NCI-H1105 (cell line): ENCODE measurements around the gene CD101.

Source experiments
- DNase-seq: peaks from one replicate; lab custom pipeline; 2025; lab: John Stamatoyannopoulos, UW

Gene CD101

GRCh38 chr1:117058810-117059209, 57.2 kb downstream of the CD101 start:
- DNase-seq = no peak

GRCh38 chr1:117059334-117059677, 57.7 kb downstream of the CD101 start:
- peak; percentile 61 for DNase-seq

- peak; percentile 99 for DNase-seq
These were observed 58.3 kb downstream of the CD101 start, which contains the start of gene TTF2 for GRCh38 chr1:117059678-117060440. Gene TTF2 (plus strand): TSS chr1:117060326. CDS start chr1:117060347, 21 bp downstream.

- peak; percentile 7 for DNase-seq
These were observed 59.1 kb downstream of the CD101 start for GRCh38 chr1:117060441-117061317.

GRCh38 chr1:117061986-117062415, 60.4 kb downstream of the CD101 start:
- DNase-seq = no peak

GRCh38 chr1:117066367-117066766, 64.8 kb downstream of the CD101 start:
- no peak for DNase-seq

- DNase-seq = peak; percentile 9
These were observed 66.2 kb downstream of the CD101 start for GRCh38 chr1:117067533-117068370.

- DNase-seq = no peak
These were observed 67.0 kb downstream of the CD101 start for GRCh38 chr1:117068580-117068979.

- no peak for DNase-seq
These were observed 67.8 kb downstream of the CD101 start for GRCh38 chr1:117069220-117069844.

- DNase-seq = no peak
These were observed 68.6 kb downstream of the CD101 start for GRCh38 chr1:117070124-117070523.

GRCh38 chr1:117076648-117077047, 75.1 kb downstream of the CD101 start:
- no peak for DNase-seq

- no peak for DNase-seq
These were observed 75.7 kb downstream of the CD101 start for GRCh38 chr1:117077267-117077666.

GRCh38 chr1:117079737-117080136, 78.2 kb downstream of the CD101 start:
- no peak for DNase-seq

- no peak for DNase-seq
These were observed 82.7 kb downstream of the CD101 start for GRCh38 chr1:117084231-117084630.
